Upper lobe of right lung (tissue), 1 donor: Measurements from ENCODE around the gene LMO4. TPM values are rescaled to one million over a fixed set of nuclear protein-coding genes. Genes with fewer than 3 reads are reported as not detected.

Experiments
- ATAC-seq: fragments of 200-7000 bp; cut with Tn5 transposase; one replicate; pipeline ENCODE4 v1.9.1; 2020; ENCODE audit warnings: mild to moderate bottlenecking, moderate library complexity
- DNase-seq: peaks from one replicate; pipeline ENCODE4 v3.0.0-alpha.2; 2020
- H3K27ac ChIP-seq: fragments of 200-600 bp; one replicate; pipeline ENCODE4 v1.8.0; 2022
- H3K27me3 ChIP-seq: fragments of 200-600 bp; one replicate; pipeline ENCODE4 v1.8.0; 2022; ENCODE audit warnings: mild to moderate bottlenecking
- H3K36me3 ChIP-seq: fragments of 200-600 bp; one replicate; pipeline ENCODE4 v1.8.0; 2022
- H3K4me1 ChIP-seq: fragments of 200-600 bp; one replicate; pipeline ENCODE4 v1.8.0; 2022
- H3K4me3 ChIP-seq: fragments of 200-600 bp; one replicate; pipeline ENCODE4 v1.8.0; 2022; ENCODE audit warnings: mild to moderate bottlenecking
- H3K9me3 ChIP-seq: fragments of 200-600 bp; one replicate; pipeline ENCODE4 v1.8.0; 2022
- CTCF ChIP-seq: fragments of 200-600 bp; IDR thresholded peaks from one replicate; pipeline ENCODE4 v1.8.0; 2022; ENCODE audit warnings: antibody characterized with exemption
- intact Hi-C: fragments of 100-400 bp; cut with DNase I; formaldehyde crosslinking; loops from one replicate; pipeline ENCODE4 v1.11.0; 2022
- total RNA-seq: library from RNA; stranded (reverse); fragmentation: NEBNext Ultra II Directional; extraction: Animal tissue kit (Norgen Biotek cat#: 25700); gene quantifications from one replicate; pipeline ENCODE4 v1.2.1, GENCODE V29; 2021
- donor health status: DM: no; HTN: yes; CAD: no; lungs with severe emphysema.

The LMO4 gene
- total RNA-seq, 1 donor from 2014 or later, result 46.5 TPM

DNA sequence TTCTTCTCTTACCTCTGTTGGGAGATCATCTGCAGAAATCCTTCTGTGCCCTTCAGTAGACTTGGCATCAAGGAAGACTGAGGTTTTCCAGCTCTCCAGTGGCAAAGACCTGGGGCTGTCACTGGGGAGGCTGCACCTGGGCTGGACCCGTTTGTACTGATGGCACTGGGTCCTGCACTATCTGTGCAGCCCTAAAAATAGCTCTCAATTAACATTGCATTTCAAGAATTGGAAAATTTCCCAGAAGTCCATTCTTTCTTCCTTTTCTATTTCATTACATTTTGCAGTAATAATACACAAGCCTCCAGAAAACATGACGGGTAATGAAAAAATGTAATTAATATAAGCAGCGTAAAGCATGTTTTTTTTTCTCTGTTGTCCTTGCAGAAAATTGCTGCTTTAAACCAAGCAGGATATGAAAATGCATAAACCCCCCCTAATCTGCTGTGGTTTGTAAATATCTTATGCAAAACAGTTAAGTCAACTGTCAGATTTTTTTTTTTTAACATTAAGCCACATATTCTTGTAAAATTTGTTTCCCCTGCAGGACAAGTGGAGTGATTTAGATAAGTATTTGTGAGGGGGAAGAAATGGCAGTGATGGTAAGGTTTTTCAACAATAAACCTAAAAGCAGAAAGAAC is 64.9 kb downstream of the LMO4 start:
- Histone ChIP-seq H3K4me1 (no peaks in the 10 kb centered on the region), H3K4me3 (no peak overlapping the region), H3K27ac (no peak overlapping the region), H3K36me3 (no peaks in the 10 kb centered on the region), H3K27me3 (no peaks in the 10 kb centered on the region), H3K9me3 (no peaks in the 10 kb centered on the region)
- DNase-seq, result no peak
- intact Hi-C loops, result no loop called here
- ATAC-seq, result no peak
- TF ChIP-seq CTCF, result no peak

GRCh38 chr1:87394513-87394912 is 65.8 kb downstream of the LMO4 start:
- H3K27me3 ChIP-seq, result no peaks in the 10 kb centered on the region
- no peak overlapping the region for H3K4me3 ChIP-seq
- no peaks in the 10 kb centered on the region for H3K9me3 ChIP-seq
- no peaks in the 10 kb centered on the region for H3K36me3 ChIP-seq
- intact Hi-C loops, result no loop called here
- TF ChIP-seq CTCF, result no peak
- ATAC-seq (no peak), DNase-seq (no peak)
- H3K4me1 ChIP-seq, result no peaks in the 10 kb centered on the region
- H3K27ac ChIP-seq, result no peak overlapping the region

- DNase-seq (no peak), ATAC-seq (no peak)
- H3K27ac ChIP-seq, result no peak overlapping the region
- intact Hi-C loops, result no loop called here
- no peaks in the 10 kb centered on the region for H3K27me3 ChIP-seq
- H3K4me1 ChIP-seq, result no peaks in the 10 kb centered on the region
- no peaks in the 10 kb centered on the region for H3K9me3 ChIP-seq
- no peak for TF ChIP-seq CTCF
- no peak overlapping the region for H3K4me3 ChIP-seq
- no peaks in the 10 kb centered on the region for H3K36me3 ChIP-seq
Measured at GRCh38 chr1:87394982-87395381, 66.3 kb downstream of the LMO4 start.
